ENCODE data around the gene PMS1.
"Not testable (repeated sequence)": the region's sequence is repeated elsewhere in the genome, so short reads cannot be mapped to it uniquely, and the experiment has no call there.

The PMS1 gene

DNA sequence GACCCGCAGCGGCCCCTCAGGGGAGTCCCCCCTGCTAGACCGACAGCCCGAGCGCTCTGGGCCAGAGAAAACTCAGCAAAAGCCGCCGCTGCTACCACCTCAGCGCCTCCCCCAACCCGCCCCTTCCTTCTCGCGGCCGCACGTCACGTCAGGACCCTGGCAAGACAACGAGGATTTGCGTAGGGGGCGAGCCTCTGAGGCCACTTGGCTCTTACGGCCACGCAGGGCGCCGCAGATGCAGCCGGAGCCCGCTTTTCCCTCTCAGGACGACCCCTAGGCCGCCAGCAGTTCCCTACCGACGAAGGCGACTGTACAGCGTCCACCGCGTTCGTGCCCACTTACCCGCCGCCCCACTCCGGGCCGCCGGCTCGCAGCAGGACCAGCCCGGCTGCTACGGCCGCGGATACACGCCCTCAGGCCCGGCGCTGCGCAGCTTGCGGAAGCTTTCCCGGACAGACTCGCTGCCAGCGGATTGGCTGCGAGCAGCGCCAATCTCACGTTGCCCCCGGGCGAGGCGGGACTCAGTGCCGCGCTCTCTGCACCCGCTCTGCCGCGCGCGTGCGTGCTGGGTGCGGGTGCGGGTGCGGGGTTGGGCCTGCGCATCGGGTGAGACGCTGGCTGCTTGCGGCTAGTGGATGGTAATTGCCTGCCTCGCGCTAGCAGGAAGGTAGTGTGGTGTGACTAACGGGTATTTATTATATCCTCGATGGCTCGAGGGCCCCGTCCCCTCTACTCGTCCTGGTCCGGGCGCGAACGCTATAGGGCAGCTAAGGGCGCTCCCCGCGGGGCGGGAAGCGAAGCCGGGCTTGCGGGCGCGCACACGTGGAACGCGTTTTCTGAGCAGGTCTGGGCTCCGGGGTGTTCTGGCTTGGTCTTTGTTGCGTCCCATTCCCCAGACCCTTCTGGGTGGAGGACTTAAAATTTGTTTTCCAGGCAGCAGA is at the start of gene PMS1, which contains the start of gene ORMDL1:
Gene PMS1 (plus strand): TSS at position 524 of the 941 bp plus-strand sequence. CDS start 7,360 bp downstream, outside the sequence.
Gene ORMDL1 (minus strand): TSS at position 413 of the 941 bp plus-strand sequence. CDS start 1,744 bp downstream, outside the sequence.
- peak; percentile 92 for DNase-seq (ENCODE audit: low read depth)

DNA sequence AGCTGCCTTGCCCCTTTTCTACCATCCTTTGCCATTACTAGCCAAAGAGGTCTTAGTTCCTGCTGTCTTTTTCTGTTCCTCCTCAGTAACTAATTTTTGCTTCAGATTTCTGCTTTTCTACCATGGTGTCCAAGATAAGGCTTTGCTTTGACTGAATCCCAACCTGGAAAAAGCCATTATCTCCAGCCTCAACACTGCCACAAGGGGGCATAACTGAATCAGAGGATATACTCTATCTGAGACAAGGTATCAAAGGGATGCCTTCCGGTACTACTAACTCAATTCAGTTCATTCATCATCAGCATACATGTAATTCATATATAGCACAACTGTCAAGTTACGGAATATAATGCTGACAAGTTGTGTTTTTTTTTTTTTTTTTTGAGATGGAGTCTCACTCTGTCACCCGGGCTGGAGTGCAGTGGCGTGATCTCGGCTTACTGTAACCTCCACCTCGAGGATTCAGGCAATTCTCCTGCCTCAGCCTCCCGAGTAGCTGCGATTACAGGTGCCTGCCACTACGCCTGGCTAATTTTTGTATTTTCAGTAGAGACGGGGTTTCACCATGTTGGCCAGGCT is 33.1 kb upstream of the PMS1 start:
- no peak for DNase-seq (ENCODE audit: low read depth)

DNA sequence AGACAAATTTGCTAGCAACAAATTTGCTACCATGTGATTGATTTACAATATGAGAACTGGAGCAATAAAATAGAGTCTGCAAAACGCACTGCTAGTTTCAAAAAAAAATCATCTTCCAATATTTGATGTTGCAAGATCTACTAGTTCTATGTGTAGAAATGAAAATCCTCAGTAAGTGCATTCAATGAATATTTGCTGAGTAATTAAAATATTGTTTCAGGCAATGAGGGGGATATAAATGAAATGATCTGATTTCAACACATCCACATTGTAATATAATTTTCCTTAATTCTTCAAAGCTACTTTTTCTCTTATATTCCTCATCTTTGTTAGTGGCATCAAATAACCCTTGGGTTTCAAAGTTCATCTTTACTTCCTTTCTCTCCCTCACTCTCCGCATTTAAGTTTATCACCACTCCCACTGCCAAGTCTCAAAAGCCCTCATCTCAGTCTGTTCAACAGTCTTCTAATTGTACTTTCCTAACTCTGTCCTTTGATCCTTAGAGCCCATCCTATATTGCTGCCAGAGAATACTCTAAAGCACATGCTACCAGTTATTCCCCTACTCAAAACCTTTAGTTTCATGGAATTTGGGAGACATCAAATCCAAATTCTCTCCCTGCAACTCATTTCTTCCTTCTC is 27.8 kb upstream of the PMS1 start:
- no peak for DNase-seq (ENCODE audit: low read depth)

DNA sequence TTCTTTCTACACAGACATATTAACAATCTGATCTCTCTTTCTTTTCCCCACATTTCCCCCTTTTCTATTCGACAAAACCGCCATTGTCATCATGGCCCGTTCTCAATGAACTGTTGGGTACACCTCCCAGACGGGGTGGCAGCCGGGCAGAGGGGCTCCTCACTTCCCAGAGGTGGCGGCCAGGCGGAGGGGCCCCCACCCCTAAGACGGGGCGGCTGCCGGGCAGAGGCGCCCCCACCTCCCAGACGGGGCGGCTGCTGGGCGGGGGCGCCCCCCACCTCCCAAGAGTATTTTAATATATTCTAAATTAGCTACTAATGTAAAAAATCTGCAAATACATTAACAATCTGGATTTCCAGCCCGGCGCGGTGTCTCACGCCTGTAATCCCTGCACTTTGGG is 24.1 kb upstream of the PMS1 start:
- not testable (repeated sequence) for DNase-seq (ENCODE audit: low read depth)

DNA sequence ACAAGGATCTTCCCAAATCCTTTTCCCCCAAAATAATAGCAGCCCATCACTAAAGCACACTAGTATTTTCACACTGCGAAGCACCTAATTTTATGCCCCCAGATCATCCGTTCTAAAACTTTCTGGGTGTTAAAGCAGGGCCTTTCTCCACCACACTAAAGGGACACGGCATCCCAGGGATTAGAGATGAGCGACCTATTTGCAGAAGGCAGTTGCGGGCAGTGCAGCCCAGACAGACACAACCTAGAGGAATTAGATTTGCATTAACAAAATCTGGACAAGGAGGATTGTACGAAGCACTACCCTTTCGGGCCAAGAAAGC is 22.1 kb upstream of the PMS1 start:
- DNase-seq (ENCODE audit: low read depth): no peak

DNA sequence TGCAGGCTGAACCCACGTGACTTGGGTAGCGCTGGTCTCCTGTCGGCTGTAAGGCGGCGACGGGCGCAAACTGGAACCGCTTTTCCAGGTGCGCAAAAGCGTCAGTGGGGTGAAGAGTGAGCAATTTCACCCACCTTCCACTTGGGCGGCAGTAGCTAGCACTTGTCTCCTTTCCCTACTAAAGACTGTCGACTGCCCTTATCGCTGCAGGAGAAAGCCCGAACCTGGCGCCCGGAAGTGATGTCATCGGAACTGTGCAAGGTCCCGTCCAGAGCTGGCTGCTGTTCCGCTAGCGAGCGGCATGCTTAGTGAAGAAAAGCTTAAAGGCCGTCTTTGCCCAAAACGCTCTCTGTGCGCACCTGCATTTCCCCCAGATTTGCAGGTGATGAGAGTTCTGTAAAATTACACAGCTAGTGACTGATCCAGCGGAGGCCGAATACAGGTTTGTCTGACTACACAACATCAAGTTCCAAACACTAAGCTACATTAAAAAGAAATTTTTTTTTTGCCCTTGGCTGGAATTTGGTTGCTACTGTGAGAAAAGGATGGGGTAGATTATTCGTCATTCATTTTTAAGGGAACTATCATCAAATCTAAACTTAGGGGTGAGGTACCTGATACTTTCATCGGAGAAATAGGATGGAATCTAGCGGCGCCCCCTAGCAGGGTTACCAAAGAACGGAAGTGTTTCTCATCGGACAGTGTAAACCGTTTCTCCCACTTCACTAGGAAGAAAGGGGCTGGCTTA is 21.5 kb upstream of the PMS1 start, which contains the start of gene OSGEPL1:
Gene OSGEPL1 (minus strand): TSS at position 242 of the 748 bp plus-strand sequence. CDS start 1,152 bp downstream, outside the sequence.
- DNase-seq (ENCODE audit: low read depth): peak; percentile 84

DNA sequence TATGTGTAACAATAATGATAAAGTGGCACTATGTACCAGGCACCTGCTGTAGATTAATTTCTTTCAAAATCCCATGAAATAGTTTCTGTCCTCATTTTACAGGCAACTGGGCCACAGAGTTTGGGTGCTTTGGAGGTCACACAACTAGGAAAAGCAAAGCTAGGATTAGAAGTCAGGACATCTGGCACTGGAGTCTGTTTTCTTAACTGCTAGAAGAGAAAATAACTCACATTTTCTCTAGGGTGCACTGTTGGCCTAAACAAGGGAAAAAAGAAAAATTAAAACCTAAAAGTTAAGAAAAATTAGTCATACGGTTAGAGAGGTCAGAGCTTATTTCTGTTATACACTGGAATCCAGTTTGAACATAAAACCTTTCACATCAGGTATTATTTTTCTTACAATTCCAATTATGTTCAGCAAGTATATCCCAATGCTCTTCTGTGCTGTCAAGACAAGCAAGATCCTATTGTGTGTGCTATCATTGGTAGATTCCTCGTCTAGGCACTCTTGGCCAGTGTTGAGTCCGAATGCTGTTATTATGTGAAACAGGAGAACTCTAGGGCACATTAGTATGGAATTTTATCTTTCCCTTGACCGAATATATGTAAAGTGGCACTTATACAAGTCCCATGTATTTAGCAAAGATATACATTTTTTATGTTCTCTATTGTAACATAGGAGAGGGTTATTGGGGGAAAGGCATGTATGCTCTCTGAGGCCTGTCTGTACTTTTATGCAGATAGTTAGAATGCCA is 20.2 kb upstream of the PMS1 start:
- DNase-seq (ENCODE audit: low read depth): no peak

DNA sequence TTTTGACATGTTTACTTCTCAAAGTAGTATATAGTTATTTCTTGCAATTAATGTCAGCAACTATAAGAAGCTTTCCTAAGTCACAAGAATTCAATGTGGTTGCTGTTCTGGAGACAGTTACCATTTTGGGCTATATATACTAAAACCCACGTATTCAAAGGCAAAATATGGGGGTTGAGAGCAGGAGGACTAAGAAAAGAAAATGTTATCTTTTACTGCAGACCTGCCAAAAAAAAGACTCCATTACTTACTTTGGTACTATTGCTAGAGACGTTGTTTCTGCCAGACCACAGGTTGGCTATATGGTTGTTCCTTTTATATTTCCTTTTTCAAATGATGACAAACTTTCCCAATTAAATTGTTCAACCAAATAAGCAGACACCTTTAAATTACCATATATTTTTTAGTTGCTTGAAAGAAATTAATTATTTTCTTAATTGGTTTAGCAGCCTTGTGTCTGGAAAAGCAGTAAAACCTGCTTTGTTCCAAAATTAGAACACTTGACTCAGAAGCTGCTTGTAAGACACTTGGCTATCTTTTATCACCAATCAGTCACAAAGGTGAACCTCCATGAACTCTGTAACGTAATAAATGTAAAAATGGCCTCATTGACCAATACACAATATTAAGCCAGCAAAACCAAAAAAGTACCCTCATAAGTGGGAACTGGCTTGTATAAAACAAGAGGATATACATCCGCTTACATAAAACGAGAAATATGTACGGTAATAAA is 13.5 kb upstream of the PMS1 start:
- no peak for DNase-seq (ENCODE audit: low read depth)

DNA sequence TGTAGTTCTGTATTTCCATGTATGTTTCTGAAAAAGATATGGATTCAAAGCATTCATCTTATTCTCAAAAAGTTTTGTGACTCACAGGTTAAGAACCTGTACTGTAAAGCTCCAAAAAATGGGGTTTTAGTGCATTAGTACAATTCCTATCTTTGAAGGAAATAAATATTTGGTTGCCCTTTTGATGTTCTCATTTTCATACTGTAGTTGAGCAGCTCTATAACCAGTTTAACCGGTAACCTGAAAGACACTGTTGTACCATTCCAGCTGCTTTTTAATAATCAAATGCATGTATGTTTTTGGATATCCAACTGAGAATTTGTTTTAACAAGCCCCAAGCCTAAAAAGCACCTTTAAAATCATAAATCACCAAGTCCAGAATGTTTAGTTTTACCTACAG is 12.0 kb upstream of the PMS1 start:
- no peak for DNase-seq (ENCODE audit: low read depth)

DNA sequence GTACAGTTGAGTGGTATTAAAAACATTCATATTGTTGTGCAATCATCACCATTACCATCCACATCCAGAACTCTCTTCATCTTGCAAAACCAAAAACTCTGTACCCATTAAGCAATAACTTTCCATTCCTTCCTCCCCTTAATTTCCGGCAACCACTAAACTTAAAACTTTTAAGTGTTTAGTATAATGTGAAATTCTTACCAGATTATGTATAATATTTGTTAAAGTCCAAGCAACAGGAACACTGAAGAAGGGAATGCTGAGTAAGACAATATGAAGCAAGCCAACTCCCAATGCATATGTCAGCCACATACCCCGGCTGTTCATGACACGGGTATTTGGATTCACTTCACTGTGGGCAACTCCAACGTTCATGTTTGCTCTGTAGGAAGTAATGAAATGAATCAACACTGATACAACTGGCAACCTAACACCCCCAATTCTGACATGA is 2.0 kb upstream of the PMS1 start:
- DNase-seq (ENCODE audit: low read depth): no peak

DNA sequence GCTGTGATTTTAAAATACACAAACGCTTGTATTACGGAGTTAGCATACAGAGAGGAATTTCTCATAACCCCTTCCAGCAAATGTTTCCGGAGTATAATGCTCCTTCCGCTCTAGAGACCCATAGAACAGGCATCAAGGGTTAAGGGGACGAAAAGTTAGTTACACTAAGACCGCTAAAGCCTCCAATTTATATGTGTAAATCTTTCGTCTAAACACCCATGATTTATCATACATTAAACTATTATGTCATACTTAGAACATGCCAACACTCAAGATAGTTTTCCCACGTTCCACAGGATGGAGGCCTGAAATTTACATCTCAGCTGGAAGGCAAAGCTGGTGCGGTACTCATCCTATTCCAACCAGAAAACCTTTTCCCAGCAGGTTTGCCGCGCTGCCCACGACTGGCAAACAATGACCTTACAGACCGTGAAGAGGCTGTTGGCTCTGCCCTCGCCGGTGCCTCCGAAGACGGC is 761 bp upstream of the PMS1 start:
- DNase-seq (ENCODE audit: low read depth): no peak

DNA sequence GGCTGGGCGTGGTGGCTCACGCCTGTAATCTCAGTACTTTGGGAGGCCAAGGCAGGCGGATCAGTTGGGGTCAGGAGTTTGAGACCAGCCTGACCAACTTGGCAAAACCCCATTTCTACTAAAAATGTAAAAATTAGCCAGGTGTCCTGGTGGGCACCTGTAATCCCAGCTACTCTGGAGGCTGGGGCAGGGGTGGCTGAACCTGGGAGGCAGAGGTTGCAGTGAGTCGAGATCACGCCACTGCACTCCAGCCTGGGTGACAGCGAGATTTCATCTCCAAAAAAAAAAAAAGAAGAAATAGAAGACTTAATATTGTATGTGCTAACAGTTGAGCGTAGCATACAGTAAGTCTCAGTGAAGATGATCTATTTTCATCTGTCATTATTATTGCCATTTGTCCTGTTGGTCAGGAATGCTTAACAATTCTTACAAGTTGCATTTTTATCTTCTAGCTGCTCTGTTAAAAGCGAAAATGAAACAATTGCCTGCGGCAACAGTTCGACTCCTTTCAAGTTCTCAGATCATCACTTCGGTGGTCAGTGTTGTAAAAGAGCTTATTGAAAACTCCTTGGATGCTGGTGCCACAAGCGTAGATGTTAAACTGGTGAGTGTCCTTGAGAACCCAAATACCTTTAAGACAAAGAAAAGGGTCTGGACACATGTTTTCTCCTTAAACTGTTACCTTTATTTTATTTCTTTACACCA is 7.2 kb downstream of the PMS1 start:
- DNase-seq (ENCODE audit: low read depth): no peak

DNA sequence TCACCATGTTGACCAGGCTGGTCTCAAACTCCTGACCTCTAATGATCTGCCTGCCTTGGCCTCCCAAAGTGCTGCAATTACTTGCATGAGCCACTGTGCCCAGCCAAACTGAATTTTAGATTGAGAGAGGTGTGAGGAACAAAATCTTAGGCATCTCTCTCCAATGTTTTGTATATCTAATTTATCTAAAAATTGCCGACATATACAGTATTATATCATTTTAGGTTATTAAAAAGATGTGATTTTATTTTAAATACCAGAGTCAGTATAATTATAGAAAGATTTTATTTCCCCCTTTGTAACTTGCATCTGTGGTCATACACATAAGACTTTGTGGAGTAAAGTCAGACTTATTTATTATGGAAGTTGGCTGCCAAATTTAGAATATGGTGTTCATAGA is 10.1 kb downstream of the PMS1 start:
- DNase-seq (ENCODE audit: low read depth): no peak

DNA sequence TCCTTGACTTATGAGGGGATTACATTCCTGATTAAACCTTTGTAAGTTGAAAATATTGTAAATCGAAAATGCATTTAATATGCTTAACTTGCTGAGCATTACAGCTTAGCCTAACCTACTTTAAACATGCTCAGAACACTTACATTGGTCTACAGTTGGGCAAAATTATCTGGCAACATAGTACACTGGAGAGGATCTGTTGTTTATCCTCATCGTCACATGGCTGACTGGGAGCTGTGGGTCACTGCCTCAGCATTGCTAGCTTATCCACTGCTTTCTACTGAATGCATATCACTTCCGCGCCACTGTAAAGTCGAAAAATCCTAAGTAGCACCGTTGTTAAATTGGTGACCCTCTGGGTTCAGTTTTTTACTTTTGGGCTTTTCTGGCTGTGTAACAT is 13.7 kb downstream of the PMS1 start:
- no peak for DNase-seq (ENCODE audit: low read depth)

DNA sequence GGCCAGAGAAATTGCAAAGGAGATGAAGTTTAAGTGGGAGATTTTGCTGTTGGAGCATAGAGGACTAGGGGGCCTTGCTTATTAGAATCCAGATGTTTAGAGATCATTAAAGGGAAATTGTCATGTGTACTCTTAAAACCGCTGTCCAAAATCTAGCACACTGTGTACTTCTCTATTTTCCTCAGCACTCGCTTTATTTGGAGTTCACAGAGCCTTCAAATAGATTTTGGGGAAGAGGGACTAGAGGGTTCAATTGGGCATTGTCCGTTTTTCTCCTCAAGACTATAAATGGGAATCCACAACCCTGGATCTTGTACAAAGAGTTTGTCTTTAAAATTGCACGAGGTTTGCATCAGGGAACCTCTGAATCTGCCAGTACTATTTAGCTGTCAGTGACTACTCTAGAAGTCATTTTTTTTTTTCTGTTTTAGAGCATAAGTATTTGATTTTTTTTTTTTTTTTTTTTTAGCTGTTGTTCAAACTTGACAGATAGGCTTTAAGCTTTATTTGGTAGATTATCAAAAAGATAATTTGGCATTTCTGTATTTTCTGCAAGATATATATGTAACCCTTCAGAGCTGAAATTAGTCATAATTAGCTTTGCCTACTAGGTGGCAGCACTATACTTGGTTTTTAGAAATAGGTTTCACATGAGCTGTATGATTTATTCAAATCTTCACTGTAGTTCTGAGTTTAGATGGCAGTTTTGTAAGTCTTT is 14.2 kb downstream of the PMS1 start:
- no peak for DNase-seq (ENCODE audit: low read depth)

DNA sequence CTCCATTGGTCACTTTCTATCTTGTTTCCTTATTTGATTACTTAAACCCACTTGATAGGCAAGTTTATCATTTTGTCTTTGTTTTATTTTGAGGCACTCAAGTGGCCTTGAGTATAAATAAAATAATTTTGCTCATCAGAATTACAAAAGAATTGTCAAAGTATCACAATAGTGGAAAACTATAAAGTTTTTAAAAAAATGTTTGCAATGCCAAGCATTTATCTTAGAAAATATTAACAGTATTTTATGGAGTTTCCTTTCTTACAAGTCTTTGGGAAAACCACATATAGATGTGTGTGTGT is 14.7 kb downstream of the PMS1 start:
- no peak for DNase-seq (ENCODE audit: low read depth)

DNA sequence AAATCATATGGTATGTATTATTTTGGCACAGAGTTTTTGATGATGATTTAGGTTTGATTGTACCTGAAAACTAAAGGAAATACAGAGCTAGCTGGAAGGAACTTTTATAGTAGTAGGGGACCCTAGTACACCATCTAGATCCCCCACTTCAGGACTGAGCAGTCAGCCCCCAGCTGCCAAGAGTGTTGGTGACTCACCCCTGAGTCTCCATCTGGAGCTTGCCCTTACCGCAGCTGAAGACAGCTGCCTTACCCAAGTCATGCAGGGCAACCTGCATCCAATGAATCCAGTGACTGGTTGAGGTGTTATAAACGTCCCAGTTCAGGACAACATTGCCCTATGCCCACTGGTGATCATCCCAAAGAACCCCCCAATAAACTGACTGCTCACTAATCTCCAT is 15.3 kb downstream of the PMS1 start:
- DNase-seq (ENCODE audit: low read depth): no peak

DNA sequence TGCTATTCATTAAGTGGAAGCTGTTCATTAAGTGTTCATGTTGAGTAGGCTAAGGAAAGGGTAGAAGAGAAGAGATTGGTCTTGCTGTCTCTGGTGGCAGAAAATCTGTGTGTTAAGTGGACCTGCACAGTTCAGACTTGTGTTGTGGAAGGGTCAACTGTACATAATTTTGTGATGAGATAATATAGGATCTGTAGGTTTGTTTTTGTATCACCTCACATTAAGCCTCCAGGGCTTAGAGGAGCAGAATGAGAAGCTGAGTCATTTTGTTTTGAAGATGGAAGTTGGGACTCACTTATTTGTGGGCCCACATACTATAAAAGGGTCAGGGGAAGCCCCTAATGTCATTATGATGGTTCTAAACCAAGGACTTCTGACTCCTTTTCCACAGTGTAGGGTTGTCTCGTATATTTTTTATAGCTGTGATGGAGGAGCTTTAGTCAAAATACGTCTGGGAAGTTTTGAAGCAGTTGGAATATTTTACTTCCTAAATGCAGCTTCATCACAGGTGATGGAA is 18.2 kb downstream of the PMS1 start:
- no peak for DNase-seq (ENCODE audit: low read depth)

DNA sequence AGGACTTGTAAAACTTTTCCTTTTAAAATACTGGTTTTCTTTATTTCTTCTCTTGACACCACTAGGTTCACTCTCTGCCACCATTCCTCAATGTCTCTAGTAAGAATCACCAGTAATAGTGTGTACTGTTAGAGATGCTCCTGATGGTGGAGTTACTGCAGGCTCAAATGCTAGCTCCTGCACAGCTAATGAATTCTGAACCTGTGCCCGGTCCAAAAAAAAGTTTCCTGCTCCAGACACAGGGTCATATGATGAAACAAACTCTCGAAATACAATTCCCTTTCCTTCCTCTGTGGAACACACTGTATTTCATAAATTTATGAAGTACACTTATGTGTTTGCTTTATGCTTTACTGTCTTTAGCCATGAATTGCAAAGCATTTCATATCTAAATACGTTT is 19.2 kb downstream of the PMS1 start:
- no peak for DNase-seq (ENCODE audit: low read depth)
